Caco-2 (cell line): ENCODE measurements around the gene GID8. TPM values are rescaled to one million over a fixed set of nuclear protein-coding genes. Genes with fewer than 3 reads are reported as not detected.

Experiments
- BruUV-seq: library from RNA; stranded (reverse); fragments of 400-500 nt; replicated peaks from 2 replicates; lab custom pipeline; 2021; lab: Mats Ljungman, UMichigan
- CTCF ChIA-PET: fragments of 300-600 bp; sonication (Branson Sonifier 250); formaldehyde crosslinking; loops from one replicate; lab custom pipeline; 2022; ENCODE audit warnings: antibody characterized with exemption; lab: Charles Lee
- POLR2A ChIA-PET: fragments of 300-600 bp; sonication (Branson Sonifier 250); formaldehyde crosslinking; loops from one replicate; lab custom pipeline; 2022; ENCODE audit warnings: antibody characterized with exemption; lab: Charles Lee
- DNase-seq, 2 experiments: peaks; one replicate each; pipeline versions ENCODE4 v3.0.0 to v3.0.0-alpha.2; 2020 to 2022
- H3K27me3 ChIP-seq: replicated peaks from 2 replicates; pipeline ENCODE4 v1.6.0; 2011; ENCODE audit warnings: low read length; ENCODE audit not compliant: control insufficient read depth, insufficient read depth
- H3K36me3 ChIP-seq: 2 replicates; pipeline ENCODE4 v1.5.1; 2011; ENCODE audit warnings: low read length; ENCODE audit not compliant: control insufficient read depth, insufficient read depth
- H3K4me1 ChIP-seq: fragments of 250-450 bp; sonication (Bioruptor Pico); 2 replicates; pipeline ENCODE4 v1.5.1; 2020; ENCODE audit warnings: mild to moderate bottlenecking
- H3K4me3 ChIP-seq: 2 replicates; pipeline ENCODE4 v1.5.1; 2011; ENCODE audit warnings: low read depth, mild to moderate bottlenecking, control low read depth, low read length
- H3K9me3 ChIP-seq: fragments of 250-450 bp; sonication (Bioruptor Pico); 2 replicates; pipeline ENCODE4 v1.5.1; 2020; ENCODE audit warnings: mild to moderate bottlenecking, moderate library complexity
- H3K27ac Mint-ChIP-seq: one replicate; pipeline ENCODE4 v1.8.0; 2022; ENCODE audit warnings: mixed read lengths; ENCODE audit not compliant: unreplicated experiment
- H3K27me3 Mint-ChIP-seq: one replicate; pipeline ENCODE4 v1.8.0; 2022; ENCODE audit warnings: mixed read lengths; ENCODE audit not compliant: insufficient read depth, unreplicated experiment
- H3K36me3 Mint-ChIP-seq: one replicate; pipeline ENCODE4 v1.8.0; 2022; ENCODE audit warnings: mild to moderate bottlenecking, mixed read lengths; ENCODE audit not compliant: insufficient read depth, unreplicated experiment
- H3K4me1 Mint-ChIP-seq: one replicate; pipeline ENCODE4 v1.8.0; 2022; ENCODE audit warnings: low read depth, mixed read lengths; ENCODE audit not compliant: unreplicated experiment
- H3K4me3 Mint-ChIP-seq: one replicate; pipeline ENCODE4 v1.8.0; 2022; ENCODE audit warnings: mild to moderate bottlenecking, moderate library complexity, mixed read lengths; ENCODE audit not compliant: unreplicated experiment
- H3K9me3 Mint-ChIP-seq: one replicate; pipeline ENCODE4 v1.8.0; 2022; ENCODE audit warnings: mixed read lengths; ENCODE audit not compliant: unreplicated experiment
- intact Hi-C: fragments of 100-400 bp; cut with micrococcal nuclease; formaldehyde crosslinking; loops from one replicate; pipeline ENCODE4 v1.10.0; 2022; ENCODE audit not compliant: unreplicated experiment
- total RNA-seq: library from RNA; stranded (reverse); gene quantifications from 2 replicates; pipeline ENCODE4 v1.2.3, GENCODE V29; 2022
- TF ChIP-seq, protein P1 (sequence below), 2 experiments: fragments of 200-600 bp in 1 of 2; IDR thresholded peaks; 1 replicate in 1 of 2; 2 replicates in 1 of 2; pipeline versions ENCODE4 v1.5.1 to v1.8.0; 2011 to 2022; ENCODE audit warnings: antibody characterized with exemption in 1 of 2, control low read depth in 1 of 2, inconsistent platforms in 1 of 2, low read depth in 1 of 2, low read length in 1 of 2, mild to moderate bottlenecking in 1 of 2, moderate library complexity in 1 of 2; ENCODE audit not compliant: insufficient read depth in 1 of 2, severe bottlenecking in 1 of 2, unreplicated experiment in 1 of 2

Gene GID8
- total RNA-seq, 1 experiment from 2014 or later = 133 TPM

DNA sequence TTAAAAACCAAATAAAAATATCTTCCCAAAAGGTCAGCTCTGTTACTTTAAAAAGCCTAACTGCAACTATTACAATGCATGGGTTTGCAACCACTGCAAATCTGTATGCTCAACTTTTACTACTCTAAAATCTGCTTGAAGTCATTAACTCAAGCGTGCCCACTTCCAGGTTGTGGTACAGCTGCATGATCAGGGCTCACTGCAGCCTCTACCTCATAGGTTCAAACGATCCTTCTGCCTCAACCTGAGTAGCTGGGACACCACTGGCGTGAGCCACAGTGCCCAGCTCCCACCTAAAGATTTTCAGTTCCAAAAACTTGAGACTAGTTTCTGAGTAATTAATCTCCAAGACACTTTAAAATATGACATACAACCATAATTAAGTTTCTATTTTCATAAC is 19.8 kb upstream of the GID8 start:
- CTCF ChIA-PET = interaction anchor here (2.3 kb wide), 1 partner anchor 11 kb away, joined by 10 read pairs; no protein-coding TSS in a partner anchor
- no peaks in the 10 kb centered on the region for H3K27me3 ChIP-seq
- Mint-ChIP-seq H3K9me3 (no peaks in the 10 kb centered on the region), H3K27ac (peak overlapping the region; percentile 0), H3K27me3 (no peaks in the 10 kb centered on the region), H3K4me3 (no peak overlapping the region), H3K36me3 (peaks cover 65% of the 10 kb centered on the region), H3K4me1 (peaks cover 62% of the 10 kb centered on the region)
- TF ChIP-seq, protein P1, sequence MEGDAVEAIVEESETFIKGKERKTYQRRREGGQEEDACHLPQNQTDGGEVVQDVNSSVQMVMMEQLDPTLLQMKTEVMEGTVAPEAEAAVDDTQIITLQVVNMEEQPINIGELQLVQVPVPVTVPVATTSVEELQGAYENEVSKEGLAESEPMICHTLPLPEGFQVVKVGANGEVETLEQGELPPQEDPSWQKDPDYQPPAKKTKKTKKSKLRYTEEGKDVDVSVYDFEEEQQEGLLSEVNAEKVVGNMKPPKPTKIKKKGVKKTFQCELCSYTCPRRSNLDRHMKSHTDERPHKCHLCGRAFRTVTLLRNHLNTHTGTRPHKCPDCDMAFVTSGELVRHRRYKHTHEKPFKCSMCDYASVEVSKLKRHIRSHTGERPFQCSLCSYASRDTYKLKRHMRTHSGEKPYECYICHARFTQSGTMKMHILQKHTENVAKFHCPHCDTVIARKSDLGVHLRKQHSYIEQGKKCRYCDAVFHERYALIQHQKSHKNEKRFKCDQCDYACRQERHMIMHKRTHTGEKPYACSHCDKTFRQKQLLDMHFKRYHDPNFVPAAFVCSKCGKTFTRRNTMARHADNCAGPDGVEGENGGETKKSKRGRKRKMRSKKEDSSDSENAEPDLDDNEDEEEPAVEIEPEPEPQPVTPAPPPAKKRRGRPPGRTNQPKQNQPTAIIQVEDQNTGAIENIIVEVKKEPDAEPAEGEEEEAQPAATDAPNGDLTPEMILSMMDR (IDR thresholded peaks at IDR 0.05; ENCODE audit: insufficient read depth in 1 of 2, low read depth in 1 of 2, low read length in 1 of 2, severe bottlenecking in 1 of 2, unreplicated experiment in 1 of 2) = no peak
- H3K9me3 ChIP-seq = no peaks in the 10 kb centered on the region
- H3K4me1 ChIP-seq = peaks cover 63% of the 10 kb centered on the region
- DNase-seq = peak in 1 of 2 experiments; percentile 30
- H3K4me3 ChIP-seq = no peak overlapping the region
- POLR2A ChIA-PET = interaction anchor here (0.6 to 1.6 kb wide), 2 partner anchors 16 to 35 kb away, joined by 3 to 5 read pairs; no protein-coding TSS in a partner anchor
- H3K36me3 ChIP-seq = peaks cover 1% of the 10 kb centered on the region; the same call in 1 of the 2 replicates
- intact Hi-C loops = no loop called here
- no TSS peak for BruUV-seq

DNA sequence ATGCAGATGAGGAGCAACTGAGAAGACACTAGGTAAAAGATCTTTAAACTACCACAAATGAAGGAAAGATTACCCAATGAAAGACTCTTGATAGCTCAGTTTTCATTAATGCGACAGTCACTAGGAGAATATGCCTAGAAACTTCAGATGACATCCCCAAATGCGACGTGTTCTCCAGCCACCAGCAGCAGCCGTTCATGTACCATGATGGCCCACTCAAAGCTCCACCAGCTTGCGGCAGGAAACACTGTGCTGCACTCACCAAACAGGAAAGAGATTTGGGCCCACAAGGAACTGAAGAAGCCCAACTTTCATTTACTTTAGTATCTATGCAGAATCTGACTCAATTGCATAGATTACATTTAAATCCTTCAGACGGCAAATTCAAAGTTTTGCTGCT is 19.1 kb upstream of the GID8 start:
- no peaks in the 10 kb centered on the region for H3K9me3 ChIP-seq
- no peak overlapping the region for H3K4me3 ChIP-seq
- no peaks in the 10 kb centered on the region for H3K27me3 Mint-ChIP-seq
- POLR2A ChIA-PET = interaction anchor here (1.6 kb wide), 1 partner anchor 15 kb away, joined by 5 read pairs; no protein-coding TSS in a partner anchor
- CTCF ChIA-PET = interaction anchor here (1.0 to 2.3 kb wide), 2 partner anchors 12 to 15 kb away, joined by 3 to 10 read pairs; no protein-coding TSS in a partner anchor
- H3K9me3 Mint-ChIP-seq = no peaks in the 10 kb centered on the region
- peaks cover 58% of the 10 kb centered on the region for H3K36me3 Mint-ChIP-seq
- H3K4me3 Mint-ChIP-seq = no peak overlapping the region
- H3K4me1 ChIP-seq = peaks cover 63% of the 10 kb centered on the region
- H3K27me3 ChIP-seq = no peaks in the 10 kb centered on the region
- no TSS peak for BruUV-seq
- H3K27ac Mint-ChIP-seq = peak overlapping the region; percentile 0
- H3K4me1 Mint-ChIP-seq = peaks cover 61% of the 10 kb centered on the region
- TF ChIP-seq, protein P1 (IDR thresholded peaks at IDR 0.05; ENCODE audit: insufficient read depth in 1 of 2, low read depth in 1 of 2, low read length in 1 of 2, severe bottlenecking in 1 of 2, unreplicated experiment in 1 of 2) = no peak
- peak in 1 of 2 experiments; percentile 28 for DNase-seq
- intact Hi-C loops = no loop called here
- peaks cover 1% of the 10 kb centered on the region; the same call in 1 of the 2 replicates for H3K36me3 ChIP-seq

DNA sequence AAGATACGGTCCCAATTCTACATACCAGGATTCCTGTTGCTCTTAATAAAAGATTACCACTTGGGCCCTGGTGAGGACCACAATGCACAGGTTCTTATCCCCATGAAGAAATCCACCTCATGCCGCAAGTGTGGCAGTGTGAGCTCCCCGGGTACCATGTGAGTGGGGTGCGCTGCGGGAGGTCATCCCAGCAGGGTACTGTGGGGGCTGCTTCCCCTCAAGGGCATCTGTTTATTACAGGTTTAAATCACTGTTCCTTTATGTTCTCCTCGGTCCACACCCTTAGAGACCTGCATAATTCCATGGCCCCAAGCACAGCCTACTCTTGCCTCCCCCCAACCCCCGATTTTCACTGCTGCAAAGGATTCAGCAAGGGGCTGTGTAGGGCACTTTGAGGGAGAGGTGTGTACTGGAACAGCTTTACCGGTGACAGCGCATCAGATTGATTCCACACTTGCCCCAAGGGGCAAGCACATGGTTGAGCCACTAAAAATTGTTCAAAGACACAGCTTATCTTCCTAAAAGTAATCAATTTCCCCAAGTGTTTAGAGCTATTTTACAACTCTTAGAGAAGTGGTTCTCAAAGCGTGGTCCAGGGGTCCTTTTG is 17.8 kb upstream of the GID8 start:
- BruUV-seq = no TSS peak
- H3K27me3 ChIP-seq = no peaks in the 10 kb centered on the region
- H3K36me3 Mint-ChIP-seq = peaks cover 46% of the 10 kb centered on the region
- peaks cover 65% of the 10 kb centered on the region for H3K4me1 ChIP-seq
- ChIA-PET CTCF (interaction anchor here (1.2 to 1.7 kb wide), 2 partner anchors 12 to 17 kb away, joined by 4 to 6 read pairs; no protein-coding TSS in a partner anchor), POLR2A (interaction anchor here (1.0 kb wide), 1 partner anchor 18 kb away, joined by 3 read pairs; the partner anchor contains the start of gene GID8)
- H3K36me3 ChIP-seq = peaks cover 1% of the 10 kb centered on the region; the same call in 1 of the 2 replicates
- no peaks in the 10 kb centered on the region for H3K27me3 Mint-ChIP-seq
- intact Hi-C loops = no loop called here
- H3K9me3 ChIP-seq = no peaks in the 10 kb centered on the region
- peak in 1 of 2 experiments; percentile 35 for DNase-seq
- no peak overlapping the region for H3K4me3 Mint-ChIP-seq
- no peak overlapping the region for H3K4me3 ChIP-seq
- TF ChIP-seq, protein P1 (IDR thresholded peaks at IDR 0.05; ENCODE audit: insufficient read depth in 1 of 2, low read depth in 1 of 2, low read length in 1 of 2, severe bottlenecking in 1 of 2, unreplicated experiment in 1 of 2) = no peak
- H3K4me1 Mint-ChIP-seq = peaks cover 68% of the 10 kb centered on the region
- H3K9me3 Mint-ChIP-seq = no peaks in the 10 kb centered on the region
- H3K27ac Mint-ChIP-seq = peak overlapping the region; percentile 49
